Liver (tissue), 9 donors: ENCODE results near the gene TSPAN17. TPM values are rescaled to one million over a fixed set of nuclear protein-coding genes. Genes with fewer than 3 reads are reported as not detected.

Experiments used
- DNase-seq: peaks from one replicate; pipeline ENCODE4 v3.0.0-alpha.2; 2017; ENCODE audit warnings: low spot score
- H3K27ac ChIP-seq, 2 donors: one replicate each; pipeline ENCODE4 v1.7.0; 2013; ENCODE audit warnings: inconsistent platforms in 2 of 2, low read length in 2 of 2, control low read depth in 1 of 2, low read depth in 1 of 2, mild to moderate bottlenecking in 1 of 2
- H3K27me3 ChIP-seq, 4 donors: one replicate each; pipeline versions ENCODE4 v1.6.1 to v1.7.0; 2013; ENCODE audit warnings: low read length in 3 of 4, inconsistent platforms in 1 of 4, mild to moderate bottlenecking in 1 of 4, moderate library complexity in 1 of 4; ENCODE audit not compliant: control insufficient read depth in 4 of 4, insufficient read depth in 4 of 4
- H3K36me3 ChIP-seq, 4 donors: one replicate each; pipeline versions ENCODE4 v1.6.1 to v1.7.0; 2013; ENCODE audit warnings: low read length in 3 of 4, mild to moderate bottlenecking in 3 of 4, low read depth in 1 of 4, moderate library complexity in 1 of 4; ENCODE audit not compliant: control insufficient read depth in 4 of 4, insufficient read depth in 3 of 4
- H3K4me1 ChIP-seq, 4 donors: one replicate each; pipeline versions ENCODE4 v1.6.1 to v1.7.0; 2013; ENCODE audit warnings: low read length in 3 of 4, mild to moderate bottlenecking in 3 of 4, moderate library complexity in 1 of 4; ENCODE audit not compliant: control insufficient read depth in 4 of 4, insufficient read depth in 4 of 4
- H3K4me3 ChIP-seq, 3 donors: one replicate each; pipeline versions ENCODE4 v1.6.1 to v1.7.0; 2013; ENCODE audit warnings: low read length in 3 of 3, control low read depth in 1 of 3, low read depth in 1 of 3, mild to moderate bottlenecking in 1 of 3
- H3K9ac ChIP-seq, 2 donors: one replicate each; pipeline ENCODE4 v1.7.0; 2013; ENCODE audit warnings: low read length in 2 of 2, mild to moderate bottlenecking in 2 of 2, moderate library complexity in 2 of 2, control low read depth in 1 of 2, low read depth in 1 of 2
- H3K9me3 ChIP-seq, 4 donors: one replicate each; pipeline versions ENCODE4 v1.6.1 to v1.7.0; 2013; ENCODE audit warnings: low read length in 3 of 4; ENCODE audit not compliant: control insufficient read depth in 4 of 4
- EGR1 ChIP-seq, 2 donors: IDR thresholded peaks; 2 replicates each; pipeline ENCODE4 v1.6.1; 2016 to 2018; ENCODE audit warnings: antibody characterized with exemption in 2 of 2, low read depth in 2 of 2
- FOXA1 ChIP-seq: IDR thresholded peaks from 2 replicates; pipeline ENCODE4 v1.6.1; 2016; ENCODE audit warnings: antibody characterized with exemption
- FOXA2 ChIP-seq: IDR thresholded peaks from 2 replicates; pipeline ENCODE4 v1.6.1; 2016; ENCODE audit warnings: antibody characterized with exemption
- GABPA ChIP-seq, 2 donors: IDR thresholded peaks in 1 of 2; conservative IDR thresholded peaks in 1 of 2; 2 replicates each; pipeline ENCODE4 v1.6.1; 2016; ENCODE audit warnings: antibody characterized with exemption in 2 of 2, mild to moderate bottlenecking in 1 of 2, moderate library complexity in 1 of 2
- HNF4A ChIP-seq, 2 donors: conservative IDR thresholded peaks; 2 replicates each; pipeline ENCODE4 v1.6.1; 2016; ENCODE audit warnings: antibody characterized with exemption in 2 of 2, mild to moderate bottlenecking in 2 of 2
- HNF4G ChIP-seq: IDR thresholded peaks from 2 replicates; pipeline ENCODE4 v1.6.1; 2016; ENCODE audit warnings: antibody characterized with exemption
- JUND ChIP-seq, 2 donors: IDR thresholded peaks; 2 replicates each; pipeline ENCODE4 v1.6.1; 2016; ENCODE audit warnings: antibody characterized with exemption in 2 of 2
- NR2F2 ChIP-seq: IDR thresholded peaks from 2 replicates; pipeline ENCODE4 v1.6.1; 2016; ENCODE audit warnings: antibody characterized with exemption
- RAD21 ChIP-seq, 2 donors: IDR thresholded peaks; 2 replicates each; pipeline ENCODE4 v1.6.1; 2016; ENCODE audit warnings: antibody characterized with exemption in 2 of 2, mild to moderate bottlenecking in 2 of 2
- RXRA ChIP-seq, 2 donors: IDR thresholded peaks; 2 replicates each; pipeline ENCODE4 v1.6.1; 2017 to 2018; ENCODE audit warnings: antibody characterized with exemption in 2 of 2, mild to moderate bottlenecking in 1 of 2
- SP1 ChIP-seq: IDR thresholded peaks from 2 replicates; pipeline ENCODE4 v1.6.1; 2018; ENCODE audit warnings: antibody characterized with exemption, mild to moderate bottlenecking
- TAF1 ChIP-seq: conservative IDR thresholded peaks from 2 replicates; pipeline ENCODE4 v1.6.1; 2016; ENCODE audit warnings: antibody characterized with exemption, mild to moderate bottlenecking
- YY1 ChIP-seq: IDR thresholded peaks from 2 replicates; pipeline ENCODE4 v1.6.1; 2016; ENCODE audit warnings: antibody characterized with exemption, mild to moderate bottlenecking
- WGBS: extraction: QIAGEN DNeasy Blood & Tissue Kit; methylation state at CpG from one replicate; pipeline ENCODE4 v1.1.7; 2013; 5-methylcytosine and 5-hydroxymethylcytosine counted together
- polyA plus RNA-seq, 2 donors: library from polyadenylated mRNA; stranded (reverse) in 1 of 2; unstranded in 1 of 2; fragments of 200-250 nt in 1 of 2; fragments of >200 nt in 1 of 2; fragmentation: Nextera tagmentation in 1 of 2; extraction: Ambion mirVana in 1 of 2; gene quantifications; one replicate each; pipeline versions ENCODE4 v1.2.1 to v1.2.3, GENCODE V29; 2013 to 2015
- total RNA-seq, 2 donors: library from RNA; depleted of rRNA; stranded (reverse); fragments of >200 nt; gene quantifications; one replicate each; pipeline ENCODE4 v1.2.3, GENCODE V29; 2014
- TF ChIP-seq, protein P1 (sequence below): fragments of 150-350 bp; IDR thresholded peaks from 2 replicates; pipeline ENCODE4 v1.5.1; 2017; ENCODE audit warnings: improper control_type of control experiment, low read depth, low read length; ENCODE audit not compliant: missing input control
- TF ChIP-seq, protein P2 (sequence below): IDR thresholded peaks from 2 replicates; pipeline ENCODE4 v1.6.1; 2016; ENCODE audit warnings: antibody characterized with exemption
- TF ChIP-seq, protein P3 (sequence below): IDR thresholded peaks from 2 replicates; pipeline ENCODE4 v1.6.1; 2016; ENCODE audit warnings: antibody characterized with exemption
- TF ChIP-seq, protein P4 (sequence below): IDR thresholded peaks from 2 replicates; pipeline ENCODE4 v1.6.1; 2016; ENCODE audit warnings: antibody characterized with exemption, mild to moderate bottlenecking
- TF ChIP-seq, protein P5 (sequence below): IDR thresholded peaks from 2 replicates; pipeline ENCODE4 v1.6.1; 2016; ENCODE audit warnings: antibody characterized with exemption
- donor health status: healthy.
- donor health status: healthy.
- donor health status: healthy.
- donor health status: healthy.
- donor health status: healthy.

TSPAN17 gene
- total and polyA plus RNA-seq, 4 donors: 5.7 to 43.4 (median 16.2) TPM

DNA sequence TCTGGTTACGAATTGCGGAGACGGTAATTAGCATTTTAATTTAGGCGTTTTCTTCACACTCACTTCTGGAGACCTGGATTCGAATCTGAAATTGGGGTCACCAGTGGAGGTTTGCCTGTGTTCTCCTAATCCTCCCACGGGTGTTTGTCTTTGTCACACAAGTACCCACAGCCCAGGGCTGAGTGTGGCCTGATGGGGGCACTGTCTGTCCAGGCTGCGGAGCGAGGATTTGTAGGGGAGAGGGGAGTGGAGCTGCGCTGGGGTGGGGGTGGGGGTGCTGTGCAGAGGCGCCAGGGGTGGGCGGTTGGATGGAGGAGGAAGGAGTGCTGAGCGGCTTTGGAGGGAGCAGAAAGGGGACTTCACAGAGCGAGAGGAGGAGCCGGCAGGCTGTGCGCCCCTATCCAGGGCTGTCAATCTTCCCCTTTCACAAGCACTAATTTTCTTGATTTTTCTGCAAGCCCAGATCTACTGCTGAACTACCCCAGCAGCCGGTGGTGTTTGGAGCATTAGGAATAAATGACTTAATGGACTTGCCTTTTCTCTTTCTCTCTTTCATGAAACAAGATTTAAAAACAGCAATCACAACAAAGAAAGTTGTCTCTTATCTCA, 53.1 kb downstream of the TSPAN17 start:
- H3K27ac ChIP-seq: no peak overlapping the region
- no peak overlapping the region for H3K4me3 ChIP-seq
- no peak for DNase-seq
- H3K4me1 ChIP-seq: no peaks in the 10 kb centered on the region
- H3K36me3 ChIP-seq: no peaks in the 10 kb centered on the region
- 27% methylated on average over 16 of the region's 16 CpGs for WGBS
- H3K9me3 ChIP-seq: no peaks in the 10 kb centered on the region
- TF ChIP-seq, protein P1, sequence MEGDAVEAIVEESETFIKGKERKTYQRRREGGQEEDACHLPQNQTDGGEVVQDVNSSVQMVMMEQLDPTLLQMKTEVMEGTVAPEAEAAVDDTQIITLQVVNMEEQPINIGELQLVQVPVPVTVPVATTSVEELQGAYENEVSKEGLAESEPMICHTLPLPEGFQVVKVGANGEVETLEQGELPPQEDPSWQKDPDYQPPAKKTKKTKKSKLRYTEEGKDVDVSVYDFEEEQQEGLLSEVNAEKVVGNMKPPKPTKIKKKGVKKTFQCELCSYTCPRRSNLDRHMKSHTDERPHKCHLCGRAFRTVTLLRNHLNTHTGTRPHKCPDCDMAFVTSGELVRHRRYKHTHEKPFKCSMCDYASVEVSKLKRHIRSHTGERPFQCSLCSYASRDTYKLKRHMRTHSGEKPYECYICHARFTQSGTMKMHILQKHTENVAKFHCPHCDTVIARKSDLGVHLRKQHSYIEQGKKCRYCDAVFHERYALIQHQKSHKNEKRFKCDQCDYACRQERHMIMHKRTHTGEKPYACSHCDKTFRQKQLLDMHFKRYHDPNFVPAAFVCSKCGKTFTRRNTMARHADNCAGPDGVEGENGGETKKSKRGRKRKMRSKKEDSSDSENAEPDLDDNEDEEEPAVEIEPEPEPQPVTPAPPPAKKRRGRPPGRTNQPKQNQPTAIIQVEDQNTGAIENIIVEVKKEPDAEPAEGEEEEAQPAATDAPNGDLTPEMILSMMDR: no peak
- no peak overlapping the region for H3K9ac ChIP-seq
- H3K27me3 ChIP-seq: peaks cover 0 to under 1% (median 0%) of the 10 kb centered on the region in 4 donors

DNA sequence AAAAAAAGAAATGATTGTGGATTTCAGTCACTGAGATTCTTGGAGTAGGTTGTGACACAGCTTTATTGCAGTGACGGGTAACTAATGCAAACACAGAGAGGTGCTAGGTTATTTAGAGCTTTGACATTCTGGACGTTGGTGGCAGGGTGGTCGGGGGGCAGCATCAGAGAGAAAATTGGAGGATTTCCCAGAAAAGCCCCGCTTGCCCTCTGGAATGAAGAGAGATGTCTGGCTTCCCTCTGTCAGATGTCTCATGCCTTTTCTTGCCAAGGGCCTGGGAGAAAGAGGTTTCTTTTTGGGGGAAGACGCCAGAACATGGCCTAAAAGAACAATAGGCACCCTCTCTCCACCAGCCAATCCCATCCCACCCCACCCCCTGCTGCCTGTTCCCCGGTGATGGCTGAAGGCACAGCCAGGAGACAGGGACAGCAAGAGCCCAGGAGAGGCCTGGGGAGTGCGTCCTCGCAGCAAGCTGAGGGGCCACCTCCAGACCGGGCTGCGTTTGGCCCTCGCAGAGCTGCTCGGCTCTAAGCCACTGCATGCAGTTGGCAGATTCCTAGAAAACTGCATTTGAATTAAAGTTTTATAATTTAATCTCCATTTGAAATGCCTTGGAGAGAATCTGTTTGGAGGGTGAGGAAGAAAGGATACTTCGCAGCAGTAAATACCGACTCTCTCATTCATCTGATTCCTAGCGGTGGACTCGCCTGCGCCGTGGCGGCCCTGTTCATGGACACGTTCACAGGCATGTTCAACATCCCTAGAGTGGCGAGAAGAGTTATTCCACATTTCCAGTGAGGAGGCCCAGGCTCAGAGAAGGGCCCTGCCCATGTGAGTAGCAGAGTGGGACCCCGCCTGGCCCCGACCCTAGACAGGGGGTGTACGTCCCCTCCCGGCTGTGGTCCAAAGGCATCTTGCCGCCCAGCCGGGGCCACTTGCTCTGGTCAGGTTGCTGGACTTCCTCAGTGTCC, 55.7 kb downstream of the TSPAN17 start:
- Histone ChIP-seq H3K4me3 (no peak overlapping the region), H3K9me3 (no peaks in the 10 kb centered on the region), H3K27ac (no peak overlapping the region), H3K4me1 (no peaks in the 10 kb centered on the region), H3K9ac (no peak overlapping the region), H3K36me3 (no peaks in the 10 kb centered on the region), H3K27me3 (no peaks in the 10 kb centered on the region)
- TF ChIP-seq SP1 (no peak), RXRA (IDR thresholded peaks at IDR 0.05) (no peak), YY1 (no peak), HNF4G (no peak), NR2F2 (no peak), EGR1 (IDR thresholded peaks at IDR 0.05; ENCODE audit: low read depth in 2 of 2) (no peak), GABPA (IDR thresholded peaks at IDR 0.05 in 1 of 2, conservative IDR thresholded peaks at IDR 0.05 in 1 of 2) (no peak), TAF1 (no peak), HNF4A (conservative IDR thresholded peaks at IDR 0.05) (no peak), JUND (IDR thresholded peaks at IDR 0.05) (no peak), FOXA2 (no peak), FOXA1 (no peak), RAD21 (IDR thresholded peaks at IDR 0.05) (no peak)
- TF ChIP-seq, protein P2, sequence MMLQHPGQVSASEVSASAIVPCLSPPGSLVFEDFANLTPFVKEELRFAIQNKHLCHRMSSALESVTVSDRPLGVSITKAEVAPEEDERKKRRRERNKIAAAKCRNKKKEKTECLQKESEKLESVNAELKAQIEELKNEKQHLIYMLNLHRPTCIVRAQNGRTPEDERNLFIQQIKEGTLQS: no peak
- TF ChIP-seq, protein P3, sequence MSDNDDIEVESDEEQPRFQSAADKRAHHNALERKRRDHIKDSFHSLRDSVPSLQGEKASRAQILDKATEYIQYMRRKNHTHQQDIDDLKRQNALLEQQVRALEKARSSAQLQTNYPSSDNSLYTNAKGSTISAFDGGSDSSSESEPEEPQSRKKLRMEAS: no peak
- TF ChIP-seq, protein P1: no peak
- TF ChIP-seq, protein P4, sequence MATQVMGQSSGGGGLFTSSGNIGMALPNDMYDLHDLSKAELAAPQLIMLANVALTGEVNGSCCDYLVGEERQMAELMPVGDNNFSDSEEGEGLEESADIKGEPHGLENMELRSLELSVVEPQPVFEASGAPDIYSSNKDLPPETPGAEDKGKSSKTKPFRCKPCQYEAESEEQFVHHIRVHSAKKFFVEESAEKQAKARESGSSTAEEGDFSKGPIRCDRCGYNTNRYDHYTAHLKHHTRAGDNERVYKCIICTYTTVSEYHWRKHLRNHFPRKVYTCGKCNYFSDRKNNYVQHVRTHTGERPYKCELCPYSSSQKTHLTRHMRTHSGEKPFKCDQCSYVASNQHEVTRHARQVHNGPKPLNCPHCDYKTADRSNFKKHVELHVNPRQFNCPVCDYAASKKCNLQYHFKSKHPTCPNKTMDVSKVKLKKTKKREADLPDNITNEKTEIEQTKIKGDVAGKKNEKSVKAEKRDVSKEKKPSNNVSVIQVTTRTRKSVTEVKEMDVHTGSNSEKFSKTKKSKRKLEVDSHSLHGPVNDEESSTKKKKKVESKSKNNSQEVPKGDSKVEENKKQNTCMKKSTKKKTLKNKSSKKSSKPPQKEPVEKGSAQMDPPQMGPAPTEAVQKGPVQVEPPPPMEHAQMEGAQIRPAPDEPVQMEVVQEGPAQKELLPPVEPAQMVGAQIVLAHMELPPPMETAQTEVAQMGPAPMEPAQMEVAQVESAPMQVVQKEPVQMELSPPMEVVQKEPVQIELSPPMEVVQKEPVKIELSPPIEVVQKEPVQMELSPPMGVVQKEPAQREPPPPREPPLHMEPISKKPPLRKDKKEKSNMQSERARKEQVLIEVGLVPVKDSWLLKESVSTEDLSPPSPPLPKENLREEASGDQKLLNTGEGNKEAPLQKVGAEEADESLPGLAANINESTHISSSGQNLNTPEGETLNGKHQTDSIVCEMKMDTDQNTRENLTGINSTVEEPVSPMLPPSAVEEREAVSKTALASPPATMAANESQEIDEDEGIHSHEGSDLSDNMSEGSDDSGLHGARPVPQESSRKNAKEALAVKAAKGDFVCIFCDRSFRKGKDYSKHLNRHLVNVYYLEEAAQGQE: no peak
- TF ChIP-seq, protein P5, sequence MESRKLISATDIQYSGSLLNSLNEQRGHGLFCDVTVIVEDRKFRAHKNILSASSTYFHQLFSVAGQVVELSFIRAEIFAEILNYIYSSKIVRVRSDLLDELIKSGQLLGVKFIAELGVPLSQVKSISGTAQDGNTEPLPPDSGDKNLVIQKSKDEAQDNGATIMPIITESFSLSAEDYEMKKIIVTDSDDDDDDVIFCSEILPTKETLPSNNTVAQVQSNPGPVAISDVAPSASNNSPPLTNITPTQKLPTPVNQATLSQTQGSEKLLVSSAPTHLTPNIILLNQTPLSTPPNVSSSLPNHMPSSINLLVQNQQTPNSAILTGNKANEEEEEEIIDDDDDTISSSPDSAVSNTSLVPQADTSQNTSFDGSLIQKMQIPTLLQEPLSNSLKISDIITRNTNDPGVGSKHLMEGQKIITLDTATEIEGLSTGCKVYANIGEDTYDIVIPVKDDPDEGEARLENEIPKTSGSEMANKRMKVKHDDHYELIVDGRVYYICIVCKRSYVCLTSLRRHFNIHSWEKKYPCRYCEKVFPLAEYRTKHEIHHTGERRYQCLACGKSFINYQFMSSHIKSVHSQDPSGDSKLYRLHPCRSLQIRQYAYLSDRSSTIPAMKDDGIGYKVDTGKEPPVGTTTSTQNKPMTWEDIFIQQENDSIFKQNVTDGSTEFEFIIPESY: no peak
- no peak for DNase-seq
- 76% methylated on average over 27 of the region's 27 CpGs for WGBS
